Endothelial cell of umbilical vein (primary cell): ENCODE data around the gene DDB1. TPM values are rescaled to one million over a fixed set of nuclear protein-coding genes. Genes with fewer than 3 reads are reported as not detected.

ENCODE experiments used
- BruUV-seq: library from RNA; stranded (reverse); fragments of 400-500 nt; replicated peaks from 2 replicates; lab custom pipeline; 2021; lab: Mats Ljungman, UMichigan
- CTCF ChIA-PET: fragments of 300-600, 350-600 bp; sonication (Branson Sonifier 250); formaldehyde crosslinking; loops from one replicate; lab custom pipeline; 2021; ENCODE audit warnings: antibody characterized with exemption, inconsistent platforms; lab: Charles Lee
- POLR2A ChIA-PET: fragments of 300-600, 350-600 bp; sonication (Branson Sonifier 250); formaldehyde crosslinking; loops from one replicate; lab custom pipeline; 2021; ENCODE audit warnings: antibody characterized with exemption, inconsistent platforms; lab: Charles Lee
- DNase-seq: peaks from one replicate; pipeline ENCODE4 v3.0.0-alpha.2; 2011; ENCODE audit warnings: low read depth, low spot score
- FAIRE-seq: peaks from 2 replicates; lab custom pipeline; 2011; peaks lifted over from hg19 to GRCh38; lab: Jason Lieb, UNC
- H2AFZ ChIP-seq: 2 replicates; pipeline ENCODE4 v1.6.0; 2012; ENCODE audit warnings: low read depth, low read length, control low read depth, inconsistent platforms
- H3K27ac ChIP-seq: 2 replicates; pipeline ENCODE4 v1.5.1; 2011; ENCODE audit warnings: low read depth, mild to moderate bottlenecking, control low read depth, low read length, moderate library complexity; ENCODE audit not compliant: insufficient read depth
- H3K27me3 ChIP-seq, 2 experiments: 2 replicates each; pipeline versions ENCODE4 v1.6.0 to v1.6.1; 2011; ENCODE audit warnings: low read length in 2 of 2, mixed read lengths in 1 of 2; ENCODE audit not compliant: control insufficient read depth in 2 of 2, insufficient read depth in 2 of 2
- H3K36me3 ChIP-seq, 2 experiments: 2 replicates in 1 of 2; 3 replicates in 1 of 2; pipeline ENCODE4 v1.5.1; 2011; ENCODE audit warnings: low read length in 2 of 2, mild to moderate bottlenecking in 1 of 2, moderate library complexity in 1 of 2; ENCODE audit not compliant: control insufficient read depth in 2 of 2, insufficient read depth in 2 of 2; ENCODE audit errors: extremely low read depth in 1 of 2
- H3K4me1 ChIP-seq: 3 replicates; pipeline ENCODE4 v1.5.1; 2011; ENCODE audit warnings: mild to moderate bottlenecking, low read length; ENCODE audit not compliant: control insufficient read depth, insufficient read depth; ENCODE audit errors: extremely low read depth
- H3K4me2 ChIP-seq: 2 replicates; pipeline ENCODE4 v1.6.1; 2011; ENCODE audit warnings: low read length, control low read depth, mixed read lengths; ENCODE audit not compliant: insufficient read depth
- H3K4me3 ChIP-seq, 3 experiments: fragments of 200-600 bp in 1 of 3; sonication (generic), shearing (Covaris generic) in 1 of 3; replicated peaks in 1 of 3; 2 replicates each; pipeline ENCODE4 v1.5.1; 2011 to 2016; ENCODE audit warnings: control low read depth in 3 of 3, low read length in 3 of 3, mild to moderate bottlenecking in 2 of 3, inconsistent platforms in 1 of 3, low read depth in 1 of 3, moderate library complexity in 1 of 3; ENCODE audit not compliant: insufficient read depth in 1 of 3
- H3K79me2 ChIP-seq: 2 replicates; pipeline ENCODE4 v1.6.0; 2012; ENCODE audit warnings: low read length, inconsistent platforms; ENCODE audit not compliant: control insufficient read depth, insufficient read depth
- H3K9ac ChIP-seq: replicated peaks from 2 replicates; pipeline ENCODE3; 2011; ENCODE audit warnings: low read length, control low read depth; ENCODE audit not compliant: insufficient read depth; ENCODE audit errors: extremely low read depth
- H3K9me1 ChIP-seq: replicated peaks from 3 replicates; pipeline ENCODE4 v1.6.0; 2011; ENCODE audit warnings: mild to moderate bottlenecking, low read length; ENCODE audit not compliant: control insufficient read depth, insufficient read depth; ENCODE audit errors: extremely low read depth
- H3K9me3 ChIP-seq: replicated peaks from 2 replicates; pipeline ENCODE4 v1.5.1; 2012; ENCODE audit warnings: low read length, inconsistent platforms; ENCODE audit not compliant: control insufficient read depth, insufficient read depth
- H4K20me1 ChIP-seq: replicated peaks from 2 replicates; pipeline ENCODE3; 2011; ENCODE audit warnings: mild to moderate bottlenecking, low read length; ENCODE audit not compliant: control insufficient read depth, insufficient read depth; ENCODE audit errors: extremely low read depth
- EZH2 ChIP-seq: IDR thresholded peaks from 2 replicates; pipeline ENCODE4 v1.6.1; 2012; ENCODE audit warnings: borderline replicate concordance, low read depth, mild to moderate bottlenecking, moderate library complexity, low read length, inconsistent platforms; ENCODE audit not compliant: severe bottlenecking
- FOS ChIP-seq: IDR thresholded peaks from 2 replicates; pipeline ENCODE4 v1.6.1; 2011; ENCODE audit warnings: mild to moderate bottlenecking, low read length, moderate library complexity, borderline replicate concordance; ENCODE audit not compliant: insufficient read depth
- GATA2 ChIP-seq: IDR thresholded peaks from 2 replicates; pipeline ENCODE4 v1.7.0; 2011; ENCODE audit warnings: low read depth, mild to moderate bottlenecking, moderate library complexity, mixed read lengths, low read length; ENCODE audit not compliant: insufficient read length, insufficient read depth
- JUN ChIP-seq: IDR thresholded peaks from 2 replicates; pipeline ENCODE4 v1.6.1; 2011; ENCODE audit warnings: borderline replicate concordance, low read depth; ENCODE audit not compliant: insufficient read length, insufficient read depth
- MYC ChIP-seq: IDR thresholded peaks from one replicate; pipeline ENCODE4 v1.6.1; 2011; ENCODE audit warnings: mild to moderate bottlenecking, low read depth, low read length
- POLR2A ChIP-seq: IDR thresholded peaks from 2 replicates; pipeline ENCODE4 v1.6.1; 2012; ENCODE audit warnings: low read depth, mild to moderate bottlenecking, control low read depth, low read length
- POLR2AphosphoS5 ChIP-seq: IDR thresholded peaks from 2 replicates; pipeline ENCODE4 v1.6.1; 2012; ENCODE audit warnings: low read depth, mild to moderate bottlenecking, control low read depth, low read length, moderate library complexity; ENCODE audit not compliant: insufficient read depth
- dilution Hi-C: fragments of 300-500 bp; cut with MboI; formaldehyde crosslinking; loops from one replicate; pipeline ENCODE4 v1.15.0; 2019; ENCODE audit warnings: low sequenced_read_pairs; ENCODE audit not compliant: extremely low pct_ligation_motif_present
- intact Hi-C: fragments of 100-400 bp; cut with micrococcal nuclease; formaldehyde crosslinking; loops from one replicate; pipeline ENCODE4 v1.10.0; 2022
- polyA plus RNA-seq, 4 experiments: library from polyadenylated mRNA; depleted of rRNA in 3 of 4; stranded (reverse) in 3 of 4; unstranded in 1 of 4; fragments of >200 nt; gene quantifications; 2 replicates each; pipeline versions ENCODE4 v1.2.1 to v1.2.3, GENCODE V29; 2011 to 2012; ENCODE audit warnings: missing spikeins in 1 of 4
- total RNA-seq: library from RNA; stranded (reverse); gene quantifications from 2 replicates; pipeline ENCODE4 v1.2.3, GENCODE V29; 2021
- TF ChIP-seq, protein P1 (sequence below): IDR thresholded peaks from 2 replicates; pipeline ENCODE4 v1.6.1; 2011; ENCODE audit not compliant: insufficient read depth, insufficient read length
- TF ChIP-seq, protein P2 (sequence below), 2 donors: IDR thresholded peaks; 1 replicate in 1 of 2; 2 replicates in 1 of 2; pipeline ENCODE4 v1.5.1; 2011; ENCODE audit warnings: low read length in 2 of 2, mild to moderate bottlenecking in 2 of 2, moderate library complexity in 2 of 2, control low read depth in 1 of 2, inconsistent platforms in 1 of 2, low read depth in 1 of 2; ENCODE audit not compliant: insufficient read depth in 1 of 2; ENCODE audit errors: extremely low read depth in 1 of 2

DDB1 gene
- total and polyA plus RNA-seq, 2 donors (not counting 3 experiments of a cell fraction or from before 2014, with no cell fraction given) = 229 to 230 TPM

DNA sequence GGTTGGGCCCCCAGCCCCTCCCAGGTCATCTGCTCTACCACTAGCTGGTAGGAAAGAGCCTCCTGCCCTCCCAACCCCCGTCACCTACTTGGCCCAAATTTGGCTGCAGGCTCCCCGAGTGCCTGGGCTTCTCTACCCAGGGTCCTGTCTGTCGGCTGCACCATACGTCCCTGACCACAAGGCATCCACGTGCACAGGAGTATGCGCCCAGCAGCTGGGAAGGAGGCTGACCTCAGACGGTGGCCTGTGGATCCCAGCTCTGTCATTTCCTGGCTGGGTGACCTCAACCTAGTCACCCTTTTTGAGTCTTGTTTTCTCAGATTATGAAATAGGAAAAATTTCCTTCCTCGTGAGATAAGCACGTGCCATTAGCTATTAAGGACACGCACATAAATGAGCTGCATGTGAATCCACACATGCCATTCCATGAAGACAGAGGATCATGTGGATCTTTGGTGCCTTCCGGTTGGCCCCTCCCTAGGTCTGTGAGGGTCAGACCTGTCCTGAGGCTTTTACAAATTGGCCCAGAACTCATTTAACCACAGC lies 15.1 kb upstream of the DDB1 start:
- H3K9me3 ChIP-seq = no peaks in the 10 kb centered on the region
- no peaks in the 10 kb centered on the region for H3K9me1 ChIP-seq
- peak; percentile 91 for FAIRE-seq
- H3K36me3 ChIP-seq = peaks cover 0 to 13% of the 10 kb centered on the region in 2 experiments
- H3K27ac ChIP-seq = peak overlapping the region; percentile 58
- POLR2A ChIA-PET = interaction anchor here (0.6 to 2.2 kb wide), 4 partner anchors 14 to 186 kb away, joined by 3 to 17 read pairs (median 3); partner anchors contain the start of genes CYB561A3, TMEM138 and TMEM216
- H2AFZ ChIP-seq = no peak overlapping the region
- no peak overlapping the region for H3K4me3 ChIP-seq
- H4K20me1 ChIP-seq = no peaks in the 10 kb centered on the region
- H3K9ac ChIP-seq = no peak overlapping the region
- TF ChIP-seq GATA2 (peak; percentile 88), EZH2 (no peak), POLR2AphosphoS5 (peak; percentile 83), MYC (peak; percentile 88), JUN (peak; percentile 64), POLR2A (peak; percentile 69), FOS (peak; percentile 89)
- TF ChIP-seq, protein P1, sequence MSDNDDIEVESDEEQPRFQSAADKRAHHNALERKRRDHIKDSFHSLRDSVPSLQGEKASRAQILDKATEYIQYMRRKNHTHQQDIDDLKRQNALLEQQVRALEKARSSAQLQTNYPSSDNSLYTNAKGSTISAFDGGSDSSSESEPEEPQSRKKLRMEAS = peak; percentile 83
- TF ChIP-seq, protein P2, sequence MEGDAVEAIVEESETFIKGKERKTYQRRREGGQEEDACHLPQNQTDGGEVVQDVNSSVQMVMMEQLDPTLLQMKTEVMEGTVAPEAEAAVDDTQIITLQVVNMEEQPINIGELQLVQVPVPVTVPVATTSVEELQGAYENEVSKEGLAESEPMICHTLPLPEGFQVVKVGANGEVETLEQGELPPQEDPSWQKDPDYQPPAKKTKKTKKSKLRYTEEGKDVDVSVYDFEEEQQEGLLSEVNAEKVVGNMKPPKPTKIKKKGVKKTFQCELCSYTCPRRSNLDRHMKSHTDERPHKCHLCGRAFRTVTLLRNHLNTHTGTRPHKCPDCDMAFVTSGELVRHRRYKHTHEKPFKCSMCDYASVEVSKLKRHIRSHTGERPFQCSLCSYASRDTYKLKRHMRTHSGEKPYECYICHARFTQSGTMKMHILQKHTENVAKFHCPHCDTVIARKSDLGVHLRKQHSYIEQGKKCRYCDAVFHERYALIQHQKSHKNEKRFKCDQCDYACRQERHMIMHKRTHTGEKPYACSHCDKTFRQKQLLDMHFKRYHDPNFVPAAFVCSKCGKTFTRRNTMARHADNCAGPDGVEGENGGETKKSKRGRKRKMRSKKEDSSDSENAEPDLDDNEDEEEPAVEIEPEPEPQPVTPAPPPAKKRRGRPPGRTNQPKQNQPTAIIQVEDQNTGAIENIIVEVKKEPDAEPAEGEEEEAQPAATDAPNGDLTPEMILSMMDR (IDR thresholded peaks at IDR 0.05; ENCODE audit: extremely low read depth in 1 of 2, insufficient read depth in 1 of 2, low read depth in 1 of 2, low read length in 2 of 2) = peak in 1 of 2 donors; percentile 35
- intact Hi-C loops = loop anchor here (1.0 kb wide), 1 partner anchor 13 kb away; the partner anchor contains the start of gene CYB561A3
- peaks cover 14% of the 10 kb centered on the region for H3K4me1 ChIP-seq
- peak; percentile 92 for DNase-seq
- H3K4me2 ChIP-seq = no peak overlapping the region
- CTCF ChIA-PET = interaction anchor here (0.6 to 2.5 kb wide), 7 partner anchors 10 to 45 kb away, joined by 3 to 31 read pairs (median 8); partner anchors contain the start of genes CYB561A3 and TMEM138
- H3K79me2 ChIP-seq = no peaks in the 10 kb centered on the region
- BruUV-seq = no TSS peak
- no peaks in the 10 kb centered on the region for H3K27me3 ChIP-seq
- dilution Hi-C loops = no loop called here
